Activated CD8-positive, alpha-beta T cell treated with anti-CD3 and anti-CD28 coated beads for 36 hours (primary cell): ENCODE results near the gene BANP. TPM values are rescaled to one million over a fixed set of nuclear protein-coding genes. Genes with fewer than 3 reads are reported as not detected.
"Not testable (repeated sequence)": the region's sequence is repeated elsewhere in the genome, so short reads cannot be mapped to it uniquely, and the experiment has no call there.

ENCODE experiments used
- ATAC-seq: fragments of 200-7000 bp; cut with Tn5 transposase; one replicate; pipeline ENCODE4 v1.10.0; 2021; ENCODE audit warnings: mild to moderate bottlenecking, moderate library complexity
- CTCF ChIA-PET: fragments of 350-600 bp; sonication (Branson Sonifier 250); formaldehyde crosslinking; loops from one replicate; lab custom pipeline; 2021; ENCODE audit warnings: antibody characterized with exemption; lab: Charles Lee
- POLR2A ChIA-PET: fragments of 350-600 bp; sonication (Branson Sonifier 250); formaldehyde crosslinking; loops from one replicate; lab custom pipeline; 2021; ENCODE audit warnings: antibody characterized with exemption; lab: Charles Lee
- DNase-seq: peaks from one replicate; pipeline ENCODE4 v3.0.0-alpha.2; 2020
- H3K27ac Mint-ChIP-seq: one replicate; pipeline ENCODE4 v1.8.0; 2021; ENCODE audit warnings: mild to moderate bottlenecking, mixed read lengths
- H3K27me3 Mint-ChIP-seq: one replicate; pipeline ENCODE4 v1.8.0; 2021; ENCODE audit warnings: mixed read lengths
- H3K36me3 Mint-ChIP-seq: one replicate; pipeline ENCODE4 v1.8.0; 2021; ENCODE audit warnings: low read depth, mixed read lengths
- H3K4me1 Mint-ChIP-seq: one replicate; pipeline ENCODE4 v1.8.0; 2021; ENCODE audit warnings: low read depth, mixed read lengths
- H3K4me3 Mint-ChIP-seq: one replicate; pipeline ENCODE4 v1.8.0; 2021; ENCODE audit warnings: mild to moderate bottlenecking, moderate library complexity, mixed read lengths
- H3K9me3 Mint-ChIP-seq: one replicate; pipeline ENCODE4 v1.8.0; 2021; ENCODE audit warnings: mixed read lengths
- intact Hi-C: fragments of 100-400 bp; cut with micrococcal nuclease; formaldehyde crosslinking; loops from one replicate; pipeline ENCODE4 v1.10.0; 2022
- total RNA-seq, 2 experiments: library from RNA; stranded (reverse); gene quantifications; one replicate each; pipeline ENCODE4 v1.2.3, GENCODE V29; 2021
- TF ChIP-seq, protein P1 (sequence below): fragments of 200-600 bp; IDR thresholded peaks from one replicate; pipeline ENCODE4 v1.8.0; 2022; ENCODE audit warnings: antibody characterized with exemption, mild to moderate bottlenecking

Gene BANP
- total RNA-seq, 2 experiments from 2014 or later = 32.1 to 36.1 TPM

DNA sequence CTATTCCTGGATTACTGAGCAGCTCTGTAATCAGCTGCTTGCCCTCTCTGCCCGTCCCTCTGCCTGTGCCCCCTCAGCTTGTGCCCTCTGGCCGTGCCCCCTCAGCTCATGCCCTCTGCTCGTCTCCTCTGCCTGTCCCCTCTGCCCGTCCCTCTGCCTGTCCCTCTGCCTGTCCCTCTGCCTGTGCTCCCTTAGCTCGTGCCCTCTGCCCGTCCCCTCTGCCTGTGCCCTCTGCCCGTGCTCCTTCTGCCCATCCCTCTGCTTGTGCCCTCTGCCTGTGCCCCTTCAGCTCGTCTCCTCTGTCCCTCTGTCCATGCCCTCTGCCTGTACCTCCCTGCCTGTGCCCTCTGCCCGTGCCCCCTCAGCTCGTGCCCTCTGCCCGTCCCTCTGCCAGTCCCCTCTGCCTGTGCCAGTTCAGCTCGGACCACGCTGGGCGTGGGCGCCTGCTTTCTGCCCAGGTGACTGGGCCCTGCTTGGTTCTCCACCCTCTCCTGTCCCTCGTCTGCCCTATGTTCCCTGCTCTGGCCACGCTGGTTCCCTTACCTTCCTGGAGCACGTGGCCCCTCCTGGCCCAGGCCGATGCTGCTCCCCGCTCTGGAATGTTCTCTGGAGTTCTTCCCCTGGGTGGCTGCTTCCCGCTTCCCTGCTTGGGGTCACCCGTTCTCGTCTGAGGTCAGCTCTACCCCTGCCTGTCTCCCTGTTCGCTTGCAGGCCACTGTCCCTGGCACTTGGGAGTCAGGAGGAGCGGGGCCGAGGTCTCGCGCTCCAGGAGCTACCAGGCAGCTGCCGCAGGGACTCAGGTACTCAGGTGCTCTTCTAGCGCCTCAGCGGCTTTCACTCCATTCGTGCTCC is 63.9 kb downstream of the BANP start:
- Mint-ChIP-seq H3K4me3 (no peak overlapping the region), H3K4me1 (no peaks in the 10 kb centered on the region), H3K36me3 (peaks cover 4% of the 10 kb centered on the region), H3K27me3 (no peaks in the 10 kb centered on the region), H3K9me3 (no peaks in the 10 kb centered on the region), H3K27ac (no peak overlapping the region)
- DNase-seq (no peak), ATAC-seq (no peak)
- ChIA-PET CTCF (no interaction called here), POLR2A (no interaction called here)
- intact Hi-C loops = no loop called here
- TF ChIP-seq, protein P1, sequence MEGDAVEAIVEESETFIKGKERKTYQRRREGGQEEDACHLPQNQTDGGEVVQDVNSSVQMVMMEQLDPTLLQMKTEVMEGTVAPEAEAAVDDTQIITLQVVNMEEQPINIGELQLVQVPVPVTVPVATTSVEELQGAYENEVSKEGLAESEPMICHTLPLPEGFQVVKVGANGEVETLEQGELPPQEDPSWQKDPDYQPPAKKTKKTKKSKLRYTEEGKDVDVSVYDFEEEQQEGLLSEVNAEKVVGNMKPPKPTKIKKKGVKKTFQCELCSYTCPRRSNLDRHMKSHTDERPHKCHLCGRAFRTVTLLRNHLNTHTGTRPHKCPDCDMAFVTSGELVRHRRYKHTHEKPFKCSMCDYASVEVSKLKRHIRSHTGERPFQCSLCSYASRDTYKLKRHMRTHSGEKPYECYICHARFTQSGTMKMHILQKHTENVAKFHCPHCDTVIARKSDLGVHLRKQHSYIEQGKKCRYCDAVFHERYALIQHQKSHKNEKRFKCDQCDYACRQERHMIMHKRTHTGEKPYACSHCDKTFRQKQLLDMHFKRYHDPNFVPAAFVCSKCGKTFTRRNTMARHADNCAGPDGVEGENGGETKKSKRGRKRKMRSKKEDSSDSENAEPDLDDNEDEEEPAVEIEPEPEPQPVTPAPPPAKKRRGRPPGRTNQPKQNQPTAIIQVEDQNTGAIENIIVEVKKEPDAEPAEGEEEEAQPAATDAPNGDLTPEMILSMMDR = no peak

DNA sequence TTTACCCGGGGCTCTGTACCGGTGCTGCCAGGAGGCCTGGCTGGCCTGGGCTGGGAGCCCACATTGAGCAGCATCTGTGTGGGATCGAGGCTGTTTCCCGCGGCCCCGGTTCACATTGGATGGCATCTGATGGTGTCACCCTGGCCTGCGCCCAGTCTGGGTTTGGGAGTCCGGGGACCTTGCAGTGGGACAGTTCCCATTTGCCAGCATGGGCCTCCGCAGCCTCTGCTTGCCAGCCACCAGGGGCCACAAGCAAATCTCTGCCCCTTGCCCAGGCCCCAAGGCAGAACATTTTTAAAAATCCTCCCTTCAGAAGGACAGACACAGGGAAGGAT is 64.5 kb downstream of the BANP start:
- no peaks in the 10 kb centered on the region for H3K9me3 Mint-ChIP-seq
- ChIA-PET CTCF (no interaction called here), POLR2A (no interaction called here)
- intact Hi-C loops = no loop called here
- no peaks in the 10 kb centered on the region for H3K27me3 Mint-ChIP-seq
- peaks cover 4% of the 10 kb centered on the region for H3K36me3 Mint-ChIP-seq
- TF ChIP-seq, protein P1 = no peak
- no peak overlapping the region for H3K4me3 Mint-ChIP-seq
- DNase-seq (no peak), ATAC-seq (no peak)
- H3K4me1 Mint-ChIP-seq = no peaks in the 10 kb centered on the region
- no peak overlapping the region for H3K27ac Mint-ChIP-seq

DNA sequence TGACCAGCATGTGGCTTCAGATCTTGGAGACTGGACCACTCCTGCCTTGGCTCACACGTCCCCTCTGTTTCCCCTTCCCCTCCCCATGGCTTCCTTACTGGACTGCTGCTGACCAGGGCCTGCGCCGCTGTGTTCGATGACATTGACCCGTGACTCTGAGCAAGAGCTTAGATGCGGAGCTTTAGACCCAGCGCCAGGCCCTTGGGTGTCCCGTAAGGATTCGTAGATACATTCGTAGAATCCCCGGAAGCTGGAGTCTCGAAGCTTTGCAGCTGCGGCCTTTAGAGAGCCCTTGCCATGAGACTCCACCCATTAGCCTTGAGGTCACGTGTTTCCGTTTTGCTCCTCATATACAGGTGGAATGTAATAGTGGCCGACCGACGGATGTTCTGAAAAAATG is 65.2 kb downstream of the BANP start:
- H3K27ac Mint-ChIP-seq, H3K9me3 Mint-ChIP-seq, ATAC-seq, DNase-seq, H3K27me3 Mint-ChIP-seq, POLR2A ChIA-PET, CTCF ChIA-PET, H3K4me1 Mint-ChIP-seq, intact Hi-C loops, H3K36me3 Mint-ChIP-seq, H3K4me3 Mint-ChIP-seq: not testable (repeated sequence)

DNA sequence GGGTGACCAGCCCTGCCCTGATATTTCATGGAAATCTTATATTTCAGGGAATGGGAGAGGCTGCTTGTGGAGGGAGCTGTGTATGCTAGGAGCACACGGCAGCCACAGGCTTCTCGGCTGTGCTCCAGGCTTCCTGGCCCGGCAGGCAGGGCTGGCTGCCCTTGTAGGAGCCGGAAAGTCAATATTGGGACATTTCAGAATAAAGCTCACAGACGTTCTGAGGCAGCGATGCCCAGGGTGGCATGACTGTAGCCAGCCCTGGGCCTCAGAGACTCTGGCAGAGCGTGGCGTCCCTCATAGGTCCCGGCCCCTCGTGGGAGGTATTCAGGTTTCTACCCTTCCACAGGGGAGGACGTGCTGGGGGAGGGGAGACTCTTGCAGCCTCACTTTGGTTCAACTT is 65.7 kb downstream of the BANP start:
- TF ChIP-seq, protein P1 = no peak
- intact Hi-C loops = no loop called here
- Mint-ChIP-seq H3K4me3 (no peak overlapping the region), H3K27me3 (no peaks in the 10 kb centered on the region), H3K9me3 (no peaks in the 10 kb centered on the region), H3K27ac (no peak overlapping the region), H3K4me1 (no peaks in the 10 kb centered on the region), H3K36me3 (peaks cover 4% of the 10 kb centered on the region)
- DNase-seq = no peak
- ChIA-PET CTCF (no interaction called here), POLR2A (no interaction called here)
- no peak for ATAC-seq

DNA sequence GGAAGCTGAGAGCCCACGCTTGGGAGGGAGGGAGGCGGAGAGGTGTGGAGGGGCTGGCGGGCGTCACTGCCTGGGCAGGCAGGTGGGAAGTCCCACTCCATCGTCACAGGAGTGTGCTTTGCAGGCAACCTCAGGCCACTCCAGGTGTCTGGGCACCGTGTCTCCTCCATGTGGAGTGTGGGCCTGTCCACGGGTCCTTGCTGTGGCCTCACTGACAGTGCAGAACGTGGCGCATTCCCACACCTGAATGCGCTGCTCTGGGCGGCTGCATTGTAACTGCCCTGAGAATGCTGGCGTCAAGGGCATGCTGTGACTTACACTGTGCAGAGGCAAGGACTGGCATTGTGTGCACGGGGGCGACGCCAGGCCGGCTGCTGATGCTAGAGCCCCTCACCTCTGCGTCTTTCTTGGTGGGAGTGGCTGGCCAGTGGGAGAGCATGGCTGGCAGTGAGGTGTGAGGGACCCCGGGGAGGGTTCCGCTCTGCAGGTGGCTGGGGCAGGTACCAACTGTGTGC is 66.4 kb downstream of the BANP start:
- Mint-ChIP-seq H3K27ac (no peak overlapping the region), H3K9me3 (no peaks in the 10 kb centered on the region), H3K4me3 (no peak overlapping the region), H3K27me3 (no peaks in the 10 kb centered on the region), H3K36me3 (peaks cover 4% of the 10 kb centered on the region), H3K4me1 (no peaks in the 10 kb centered on the region)
- DNase-seq (no peak), ATAC-seq (no peak)
- intact Hi-C loops = no loop called here
- TF ChIP-seq, protein P1 = no peak
- CTCF ChIA-PET = no interaction called here
- POLR2A ChIA-PET = no interaction called here

DNA sequence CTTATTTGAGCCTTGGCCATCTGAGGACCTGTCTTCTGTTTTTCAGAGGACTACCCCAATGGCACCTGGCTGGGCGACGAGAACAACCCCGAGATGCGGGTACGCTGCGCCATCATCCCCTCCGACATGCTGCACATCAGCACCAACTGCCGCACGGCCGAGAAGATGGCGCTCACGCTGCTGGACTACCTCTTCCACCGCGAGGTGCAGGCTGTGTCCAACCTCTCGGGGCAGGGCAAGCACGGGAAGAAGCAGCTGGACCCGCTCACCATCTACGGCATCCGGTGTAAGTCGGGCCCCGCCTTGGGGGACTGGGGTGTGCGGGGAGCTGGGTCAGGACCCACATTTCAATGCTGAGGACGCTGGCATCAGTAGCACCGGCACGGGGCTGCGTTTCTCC is 67.1 kb downstream of the BANP start:
- ATAC-seq, intact Hi-C loops, H3K4me3 Mint-ChIP-seq, H3K27ac Mint-ChIP-seq, H3K27me3 Mint-ChIP-seq, H3K4me1 Mint-ChIP-seq, CTCF ChIA-PET, H3K36me3 Mint-ChIP-seq, H3K9me3 Mint-ChIP-seq, DNase-seq, POLR2A ChIA-PET: not testable (repeated sequence)

DNA sequence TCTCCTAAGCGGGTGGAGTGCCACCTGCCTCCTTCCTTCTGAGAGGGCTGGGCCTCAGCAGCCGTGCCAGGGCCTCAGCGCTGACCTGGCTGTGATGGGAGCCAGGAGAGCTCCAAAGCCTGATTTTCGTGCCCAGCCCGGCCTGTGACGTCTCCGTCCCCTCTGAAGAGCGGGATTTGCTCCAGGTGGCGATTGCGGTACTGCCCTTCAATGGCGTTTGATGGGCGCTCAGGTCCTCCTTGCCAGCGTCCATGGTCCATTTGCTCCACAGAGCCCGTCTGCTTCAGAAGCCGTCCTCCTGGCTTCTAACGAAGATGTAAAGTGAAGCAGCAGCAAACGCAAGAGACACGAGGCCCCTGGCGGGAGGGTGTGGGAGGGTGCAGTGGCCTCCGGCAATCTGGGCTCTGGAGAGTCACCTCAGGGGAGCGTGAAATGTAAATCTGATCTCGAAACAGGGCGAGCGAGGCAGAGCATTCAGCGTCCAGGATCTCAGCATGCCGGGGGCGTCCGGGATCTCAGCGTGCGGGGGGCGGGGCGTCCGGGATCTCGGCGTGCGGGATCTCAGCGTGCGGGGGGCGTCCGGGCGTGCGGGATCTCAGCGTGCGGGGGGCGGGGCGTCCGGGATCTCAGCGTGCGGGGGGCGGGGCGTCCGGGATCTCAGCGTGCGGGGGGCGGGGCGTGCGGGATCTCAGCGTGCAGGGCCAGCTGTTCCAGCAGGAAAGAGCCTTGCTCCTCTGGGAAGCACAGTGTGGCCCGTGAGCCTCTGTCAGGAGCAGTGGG is 68.0 kb downstream of the BANP start:
- POLR2A ChIA-PET, H3K36me3 Mint-ChIP-seq, intact Hi-C loops, H3K4me3 Mint-ChIP-seq, DNase-seq, H3K9me3 Mint-ChIP-seq, CTCF ChIA-PET, H3K4me1 Mint-ChIP-seq, ATAC-seq, H3K27me3 Mint-ChIP-seq, H3K27ac Mint-ChIP-seq: not testable (repeated sequence)
